Mesenchymal stem cell (in vitro differentiated cells and primary cell): ENCODE measurements around the gene FKRP.

Source experiments
- DNase-seq: peaks from one replicate; pipeline ENCODE4 v3.0.0-alpha.2; 2013
- H2AFZ ChIP-seq: one replicate; pipeline ENCODE4 v1.6.1; 2013; ENCODE audit warnings: low read depth, mild to moderate bottlenecking, control low read depth, inconsistent platforms, low read length, moderate library complexity
- H2AK5ac ChIP-seq: 2 replicates; pipeline ENCODE4 v1.6.1; 2013; ENCODE audit warnings: low read length, moderate library complexity, mild to moderate bottlenecking, inconsistent platforms; ENCODE audit not compliant: severe bottlenecking
- H2BK120ac ChIP-seq: one replicate; pipeline ENCODE4 v1.6.1; 2013; ENCODE audit warnings: low read depth, mild to moderate bottlenecking, inconsistent platforms, low read length, moderate library complexity
- H2BK12ac ChIP-seq, 2 experiments: one replicate each; pipeline ENCODE4 v1.6.1; 2013; ENCODE audit warnings: inconsistent platforms in 2 of 2, low read length in 2 of 2, mild to moderate bottlenecking in 2 of 2, moderate library complexity in 2 of 2, control low read depth in 1 of 2
- H2BK15ac ChIP-seq: one replicate; pipeline ENCODE4 v1.6.1; 2013; ENCODE audit warnings: mild to moderate bottlenecking, low read depth, inconsistent platforms; ENCODE audit not compliant: poor library complexity, severe bottlenecking
- H2BK5ac ChIP-seq: 2 replicates; pipeline ENCODE4 v1.6.1; 2013; ENCODE audit warnings: low read depth, mild to moderate bottlenecking, low read length, control low read depth, inconsistent platforms; ENCODE audit not compliant: poor library complexity, severe bottlenecking
- H3K14ac ChIP-seq, 2 experiments: one replicate each; pipeline ENCODE4 v1.6.1; 2013; ENCODE audit warnings: inconsistent platforms in 2 of 2, low read length in 2 of 2, control low read depth in 1 of 2, mild to moderate bottlenecking in 1 of 2, moderate library complexity in 1 of 2
- H3K18ac ChIP-seq, 2 experiments: one replicate each; pipeline ENCODE4 v1.6.1; 2013; ENCODE audit warnings: inconsistent platforms in 2 of 2, low read length in 2 of 2, control low read depth in 1 of 2, low read depth in 1 of 2, mild to moderate bottlenecking in 1 of 2
- H3K23ac ChIP-seq, 2 experiments: one replicate each; pipeline ENCODE4 v1.6.1; 2013; ENCODE audit warnings: inconsistent platforms in 2 of 2, low read length in 2 of 2, mild to moderate bottlenecking in 2 of 2, moderate library complexity in 2 of 2, control low read depth in 1 of 2
- H3K27ac ChIP-seq: 2 replicates; pipeline ENCODE4 v1.5.1; 2013; ENCODE audit warnings: mild to moderate bottlenecking, moderate library complexity, low read length, control low read depth, inconsistent platforms; ENCODE audit not compliant: poor library complexity, severe bottlenecking
- H3K27me3 ChIP-seq, 2 experiments: 2 replicates each; pipeline versions ENCODE4 v1.6.1 to v1.7.0; 2013; ENCODE audit warnings: low read length in 2 of 2, mild to moderate bottlenecking in 2 of 2, moderate library complexity in 2 of 2, control low read depth in 1 of 2, inconsistent platforms in 1 of 2; ENCODE audit not compliant: control insufficient read depth in 1 of 2, insufficient read depth in 1 of 2
- H3K36me3 ChIP-seq, 2 experiments: 2 replicates each; pipeline versions ENCODE4 v1.6.1 to v1.7.0; 2013; ENCODE audit warnings: low read length in 2 of 2, control low read depth in 1 of 2, inconsistent platforms in 1 of 2, low read depth in 1 of 2, mild to moderate bottlenecking in 1 of 2; ENCODE audit not compliant: insufficient read depth in 2 of 2, control insufficient read depth in 1 of 2
- H3K4ac ChIP-seq, 2 experiments: one replicate each; pipeline ENCODE4 v1.6.1; 2013; ENCODE audit warnings: inconsistent platforms in 2 of 2, low read length in 2 of 2, mild to moderate bottlenecking in 2 of 2, moderate library complexity in 2 of 2, control low read depth in 1 of 2, low read depth in 1 of 2
- H3K4me1 ChIP-seq: 2 replicates; pipeline ENCODE4 v1.6.1; 2013; ENCODE audit warnings: low read depth, low read length, control low read depth; ENCODE audit not compliant: control insufficient read depth, insufficient read depth
- H3K4me2 ChIP-seq: 2 replicates; pipeline ENCODE4 v1.6.1; 2013; ENCODE audit warnings: low read length, mild to moderate bottlenecking, inconsistent platforms; ENCODE audit not compliant: poor library complexity, severe bottlenecking
- H3K4me3 ChIP-seq, 2 experiments: 2 replicates each; pipeline versions ENCODE4 v1.5.1 to v1.7.0; 2013; ENCODE audit warnings: low read length in 2 of 2, mild to moderate bottlenecking in 2 of 2, control low read depth in 1 of 2, low read depth in 1 of 2; ENCODE audit not compliant: insufficient read depth in 1 of 2
- H3K79me1 ChIP-seq: replicated peaks from 2 replicates; pipeline ENCODE4 v1.6.1; 2013; ENCODE audit warnings: mild to moderate bottlenecking, control low read depth, low read length, inconsistent platforms; ENCODE audit not compliant: poor library complexity, severe bottlenecking
- H3K9ac ChIP-seq: 2 replicates; pipeline ENCODE4 v1.7.0; 2013; ENCODE audit warnings: mild to moderate bottlenecking, low read length, moderate library complexity
- H3K9me3 ChIP-seq: 2 replicates; pipeline ENCODE4 v1.7.0; 2013; ENCODE audit warnings: mild to moderate bottlenecking, low read length; ENCODE audit not compliant: control insufficient read depth
- H4K8ac ChIP-seq: one replicate; pipeline ENCODE4 v1.6.1; 2013; ENCODE audit warnings: inconsistent platforms, mild to moderate bottlenecking, low read length, moderate library complexity
- H4K91ac ChIP-seq: one replicate; pipeline ENCODE4 v1.6.1; 2013; ENCODE audit warnings: mild to moderate bottlenecking, low read length, inconsistent platforms
- WGBS: methylation state at CpG from one replicate; pipeline ENCODE4 v1.1.7; 2013; ENCODE audit warnings: mixed read lengths; 5-methylcytosine and 5-hydroxymethylcytosine counted together

The FKRP gene

GRCh38 chr19:46787331-46788261 is 41.7 kb downstream of the FKRP start:
- peak overlapping the region; percentile 83 to 91 for H3K23ac ChIP-seq
- peak; percentile 79 for DNase-seq
- H3K18ac ChIP-seq: peak overlapping the region; percentile 92 to 96
- peak overlapping the region; percentile 64 to 97 for H3K4ac ChIP-seq
- peaks cover 9% of the 10 kb centered on the region for H3K79me1 ChIP-seq
- peak overlapping the region; percentile 15 to 62 for H2BK12ac ChIP-seq
- peaks cover 13 to 15% of the 10 kb centered on the region in 2 experiments for H3K36me3 ChIP-seq
- H3K27ac ChIP-seq: peak overlapping the region; percentile 71
- H2AFZ ChIP-seq: no peak overlapping the region
- peak overlapping the region in 1 of 2 experiments; percentile 98 for H3K14ac ChIP-seq
- H4K91ac ChIP-seq: peak overlapping the region; percentile 89
- peak overlapping the region; percentile 53 for H4K8ac ChIP-seq
- H2BK15ac ChIP-seq: peak overlapping the region; percentile 98
- peak overlapping the region; percentile 95 for H3K4me2 ChIP-seq
- peak overlapping the region; percentile 98 for H3K9ac ChIP-seq
- no peak overlapping the region for H2BK5ac ChIP-seq
- peak overlapping the region; percentile 78 for H2BK120ac ChIP-seq
- H3K27me3 ChIP-seq: no peaks in the 10 kb centered on the region
- under 1% methylated on average over 68 of the region's 80 CpGs for WGBS
- H2AK5ac ChIP-seq: no peak overlapping the region
- H3K4me1 ChIP-seq: peaks cover 40% of the 10 kb centered on the region
- H3K9me3 ChIP-seq: no peaks in the 10 kb centered on the region
- H3K4me3 ChIP-seq: peak overlapping the region; percentile 83 to 97

- Histone ChIP-seq H3K14ac (peak within 1 kb of the TSS in 1 of 2 experiments; percentile 98), H2BK12ac (peak within 1 kb of the TSS; percentile 17 to 62), H3K79me1 (peaks cover 5% of the 10 kb centered on the region), H3K18ac (peak within 1 kb of the TSS; percentile 81 to 96), H2AK5ac (no peak within 1 kb of the TSS), H3K4ac (peak within 1 kb of the TSS; percentile 64 to 97), H3K23ac (peak within 1 kb of the TSS; percentile 83 to 91), H3K4me1 (peaks cover 37% of the 10 kb centered on the region), H3K4me2 (peak within 1 kb of the TSS; percentile 95), H2BK5ac (no peak within 1 kb of the TSS), H3K9me3 (no peaks in the 10 kb centered on the region), H3K27me3 (no peaks in the 10 kb centered on the region), H2BK15ac (peak within 1 kb of the TSS; percentile 76), H3K4me3 (peak within 1 kb of the TSS; percentile 83 to 97), H4K91ac (peak within 1 kb of the TSS; percentile 89), H3K27ac (peak within 1 kb of the TSS; percentile 71), H3K9ac (peak within 1 kb of the TSS; percentile 98), H4K8ac (peak within 1 kb of the TSS; percentile 53), H3K36me3 (peaks cover 5 to 7% of the 10 kb centered on the region in 2 experiments), H2BK120ac (peak within 1 kb of the TSS; percentile 78), H2AFZ (no peak within 1 kb of the TSS)
- peak; percentile 97 for DNase-seq
- under 1% methylated on average over 37 of the region's 46 CpGs for WGBS
Observed at GRCh38 chr19:46788262-46788967, 42.6 kb downstream of the FKRP start, which contains the start of gene SLC1A5. Gene SLC1A5, minus strand, starts transcription at chr19:46788594. Its CDS starts 629 bp downstream, at chr19:46787965.

- H4K8ac ChIP-seq: no peak overlapping the region
- peaks cover 2% of the 10 kb centered on the region in 2 experiments for H3K36me3 ChIP-seq
- no peak overlapping the region for H3K18ac ChIP-seq
- no peak overlapping the region for H3K9ac ChIP-seq
- H3K23ac ChIP-seq: no peak overlapping the region
- 69% methylated on average over 9 of the region's 9 CpGs for WGBS
- DNase-seq: no peak
- H2BK15ac ChIP-seq: no peak overlapping the region
- peaks cover 3% of the 10 kb centered on the region for H3K79me1 ChIP-seq
- no peak overlapping the region for H2BK120ac ChIP-seq
- no peak overlapping the region for H2BK5ac ChIP-seq
- no peak overlapping the region for H3K4me3 ChIP-seq
- no peak overlapping the region for H3K4ac ChIP-seq
- H2AFZ ChIP-seq: no peak overlapping the region
- peaks cover 34% of the 10 kb centered on the region for H3K4me1 ChIP-seq
- no peaks in the 10 kb centered on the region for H3K9me3 ChIP-seq
- peak overlapping the region in 1 of 2 experiments; percentile 17 for H2BK12ac ChIP-seq
- H3K27me3 ChIP-seq: no peaks in the 10 kb centered on the region
- no peak overlapping the region for H3K27ac ChIP-seq
- no peak overlapping the region for H3K4me2 ChIP-seq
- H3K14ac ChIP-seq: no peak overlapping the region
- H4K91ac ChIP-seq: no peak overlapping the region
- H2AK5ac ChIP-seq: no peak overlapping the region
Observed at GRCh38 chr19:46788968-46789338, 43.1 kb downstream of the FKRP start.

GRCh38 chr19:46789371-46789770 is 43.5 kb downstream of the FKRP start:
- H3K23ac ChIP-seq: no peak overlapping the region
- H3K27me3 ChIP-seq: no peaks in the 10 kb centered on the region
- H3K4me2 ChIP-seq: no peak overlapping the region
- no peak overlapping the region for H3K9ac ChIP-seq
- no peak overlapping the region for H2BK15ac ChIP-seq
- H2BK12ac ChIP-seq: peak overlapping the region in 1 of 2 experiments; percentile 17
- H3K27ac ChIP-seq: no peak overlapping the region
- H3K14ac ChIP-seq: no peak overlapping the region
- H3K4ac ChIP-seq: no peak overlapping the region
- H2BK120ac ChIP-seq: no peak overlapping the region
- no peak overlapping the region for H3K18ac ChIP-seq
- H4K91ac ChIP-seq: no peak overlapping the region
- no peak overlapping the region for H2AK5ac ChIP-seq
- H3K4me3 ChIP-seq: no peak overlapping the region
- H3K9me3 ChIP-seq: no peaks in the 10 kb centered on the region
- no peaks in the 10 kb centered on the region for H3K36me3 ChIP-seq
- 89% methylated on average over 8 of the region's 8 CpGs for WGBS
- H2AFZ ChIP-seq: no peak overlapping the region
- peaks cover 30% of the 10 kb centered on the region for H3K4me1 ChIP-seq
- no peaks in the 10 kb centered on the region for H3K79me1 ChIP-seq
- no peak overlapping the region for H4K8ac ChIP-seq
- no peak for DNase-seq
- no peak overlapping the region for H2BK5ac ChIP-seq
